ENCODE measurements around the gene DOK3. TPM values are rescaled to one million over a fixed set of nuclear protein-coding genes. Genes with fewer than 3 reads are reported as not detected.
"Not testable (repeated sequence)": the region's sequence is repeated elsewhere in the genome, so short reads cannot be mapped to it uniquely, and the experiment has no call there.

The DOK3 gene
- total RNA-seq, 6 experiments from 2014 or later: 2.5 to 6.6 (median 3.9) TPM

- no peak for TF ChIP-seq CTCF (IDR thresholded peaks at IDR 0.05)
- TF ChIP-seq POLR2A (IDR thresholded peaks at IDR 0.05): no peak
- Histone ChIP-seq H3K27me3 (no peaks in the 10 kb centered on the region), H3K4me3 (no peak overlapping the region), H3K36me3 (peaks cover 0 to 2% (median 0%) of the 10 kb centered on the region in 4 donors), H3K9me3 (no peaks in the 10 kb centered on the region), H3K4me1 (no peaks in the 10 kb centered on the region), H3K27ac (no peak overlapping the region)
- intact Hi-C loops (cut with DNase I): no loop called here
- ATAC-seq (no peak), DNase-seq (no peak)
- 90% methylated on average over 2 of the region's 3 CpGs for WGBS (ENCODE audit: insufficient coverage, low coverage, low lambda C conversion rate, missing lambda C conversion rate)
Measured at GRCh38 chr5:177486256-177486655, 23.4 kb downstream of the DOK3 start.

- ATAC-seq; H3K9me3 ChIP-seq; H3K4me1 ChIP-seq; DNase-seq; H3K4me3 ChIP-seq; intact Hi-C loops (cut with DNase I); H3K27ac ChIP-seq; H3K27me3 ChIP-seq; H3K36me3 ChIP-seq: not testable (repeated sequence)
- 93% methylated on average over 3 of the region's 3 CpGs for WGBS (ENCODE audit: insufficient coverage, low coverage, low lambda C conversion rate, missing lambda C conversion rate)
Measured at GRCh38 chr5:177485753-177486152, 23.9 kb downstream of the DOK3 start.

- 75% methylated on average over 7 of the region's 13 CpGs for WGBS (ENCODE audit: insufficient coverage, low coverage, low lambda C conversion rate, missing lambda C conversion rate)
- no peak for DNase-seq
- Histone ChIP-seq H3K4me1 (peaks cover 0 to 4% (median 1%) of the 10 kb centered on the region in 4 donors), H3K9me3 (no peaks in the 10 kb centered on the region), H3K36me3 (peaks cover 0 to 2% (median 0%) of the 10 kb centered on the region in 4 donors), H3K27me3 (no peaks in the 10 kb centered on the region), H3K27ac (no peak overlapping the region), H3K4me3 (no peak overlapping the region)
- TF ChIP-seq POLR2A (IDR thresholded peaks at IDR 0.05) (no peak), CTCF (IDR thresholded peaks at IDR 0.05) (no peak)
- intact Hi-C loops (cut with DNase I): no loop called here
- no peak for ATAC-seq
Measured at GRCh38 chr5:177484902-177485549, 24.6 kb downstream of the DOK3 start.

GRCh38 chr5:177483994-177484901 lies 25.4 kb downstream of the DOK3 start:
- H3K4me3 ChIP-seq: no peak overlapping the region
- intact Hi-C loops (cut with DNase I): no loop called here
- H3K27ac ChIP-seq: no peak overlapping the region
- H3K4me1 ChIP-seq: peaks cover 0 to 12% (median 5%) of the 10 kb centered on the region in 4 donors
- TF ChIP-seq CTCF (IDR thresholded peaks at IDR 0.05): no peak
- TF ChIP-seq POLR2A (IDR thresholded peaks at IDR 0.05): no peak
- no peaks in the 10 kb centered on the region for H3K27me3 ChIP-seq
- peaks cover 0 to 2% (median 0%) of the 10 kb centered on the region in 4 donors for H3K36me3 ChIP-seq
- WGBS (ENCODE audit: insufficient coverage, low coverage, low lambda C conversion rate, missing lambda C conversion rate): 93% methylated on average over 16 of the region's 22 CpGs
- ATAC-seq: no peak
- H3K9me3 ChIP-seq: no peaks in the 10 kb centered on the region
- no peak for DNase-seq

- 91% methylated on average over 6 of the region's 9 CpGs for WGBS (ENCODE audit: insufficient coverage, low coverage, low lambda C conversion rate, missing lambda C conversion rate)
- Histone ChIP-seq H3K27me3 (no peaks in the 10 kb centered on the region), H3K4me3 (no peak overlapping the region), H3K27ac (no peak overlapping the region), H3K36me3 (no peaks in the 10 kb centered on the region), H3K4me1 (peaks cover 0 to 17% (median 8%) of the 10 kb centered on the region in 4 donors), H3K9me3 (no peaks in the 10 kb centered on the region)
- no peak for TF ChIP-seq POLR2A (IDR thresholded peaks at IDR 0.05)
- TF ChIP-seq CTCF (IDR thresholded peaks at IDR 0.05): no peak
- intact Hi-C loops (cut with DNase I): no loop called here
- no peak for DNase-seq
- ATAC-seq: no peak
Measured at GRCh38 chr5:177483042-177483441, 26.6 kb downstream of the DOK3 start.
